DMS79 (cell line): ENCODE results near the gene SMIM1.

Experiments used
- DNase-seq: peaks from one replicate; lab custom pipeline; 2025; lab: John Stamatoyannopoulos, UW

Gene SMIM1

DNA sequence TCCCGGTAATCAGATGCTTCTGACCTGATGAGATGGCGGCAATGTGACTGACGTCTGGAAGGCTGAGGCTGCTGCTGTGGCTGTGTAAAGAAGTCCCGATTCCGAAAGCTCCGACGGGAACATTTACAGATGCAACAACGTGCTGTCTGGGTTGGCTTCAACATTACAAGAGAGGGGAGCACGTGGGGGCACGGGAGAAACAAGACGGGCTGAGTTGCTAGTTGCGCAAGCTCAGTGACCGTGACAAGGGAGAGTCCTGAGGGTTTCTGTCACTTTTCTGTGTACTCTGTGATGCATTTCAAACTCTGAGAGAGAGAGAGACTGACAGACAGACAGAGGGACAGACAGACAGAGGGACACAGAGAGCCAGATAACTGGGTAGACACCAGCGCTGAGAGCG is 49.4 kb downstream of the SMIM1 start:
- DNase-seq: no peak

GRCh38 chr1:3822421-3822820 is 49.9 kb downstream of the SMIM1 start:
- no peak for DNase-seq

DNA sequence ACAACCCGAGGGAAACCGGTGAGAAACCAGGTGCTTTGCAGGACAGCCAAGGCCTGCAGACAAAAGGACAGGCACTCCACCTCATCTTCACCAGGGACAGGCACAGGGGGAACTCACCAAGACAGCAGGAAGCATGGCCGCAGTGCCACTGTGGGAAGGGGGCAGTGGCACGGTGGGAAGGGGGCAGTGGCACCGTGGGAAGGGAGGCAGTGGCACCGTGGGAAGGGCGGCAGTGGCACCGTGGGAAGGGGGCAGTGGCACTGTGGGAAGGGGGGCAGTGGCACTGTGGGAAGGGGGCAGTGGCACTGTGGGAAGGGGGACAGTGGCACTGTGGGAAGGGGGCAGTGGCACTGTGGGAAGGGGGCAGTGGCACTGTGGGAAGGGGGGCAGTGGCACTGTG is 52.1 kb downstream of the SMIM1 start:
- DNase-seq: no peak

DNA sequence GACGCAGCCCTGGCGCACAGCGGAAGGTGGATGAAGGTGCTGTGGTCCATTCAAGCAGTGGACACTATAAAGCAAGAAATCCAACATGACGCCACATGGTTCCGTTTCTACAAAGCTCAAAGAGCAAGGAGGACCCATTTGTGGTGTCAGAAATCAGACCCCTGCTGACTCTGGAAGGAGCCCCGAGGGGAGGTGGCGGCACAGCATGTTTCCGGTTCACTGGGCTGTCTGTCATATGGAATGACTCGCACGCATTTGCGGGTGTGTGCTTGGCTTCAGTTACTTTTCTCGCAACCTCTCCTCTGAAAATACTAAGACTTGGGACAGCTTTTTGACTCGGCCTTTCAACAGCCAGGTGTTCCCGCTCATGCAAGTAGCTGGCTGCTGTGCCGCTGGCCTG is 52.8 kb downstream of the SMIM1 start:
- DNase-seq: no peak
